ENCODE results near the gene FXYD7.

DNA sequence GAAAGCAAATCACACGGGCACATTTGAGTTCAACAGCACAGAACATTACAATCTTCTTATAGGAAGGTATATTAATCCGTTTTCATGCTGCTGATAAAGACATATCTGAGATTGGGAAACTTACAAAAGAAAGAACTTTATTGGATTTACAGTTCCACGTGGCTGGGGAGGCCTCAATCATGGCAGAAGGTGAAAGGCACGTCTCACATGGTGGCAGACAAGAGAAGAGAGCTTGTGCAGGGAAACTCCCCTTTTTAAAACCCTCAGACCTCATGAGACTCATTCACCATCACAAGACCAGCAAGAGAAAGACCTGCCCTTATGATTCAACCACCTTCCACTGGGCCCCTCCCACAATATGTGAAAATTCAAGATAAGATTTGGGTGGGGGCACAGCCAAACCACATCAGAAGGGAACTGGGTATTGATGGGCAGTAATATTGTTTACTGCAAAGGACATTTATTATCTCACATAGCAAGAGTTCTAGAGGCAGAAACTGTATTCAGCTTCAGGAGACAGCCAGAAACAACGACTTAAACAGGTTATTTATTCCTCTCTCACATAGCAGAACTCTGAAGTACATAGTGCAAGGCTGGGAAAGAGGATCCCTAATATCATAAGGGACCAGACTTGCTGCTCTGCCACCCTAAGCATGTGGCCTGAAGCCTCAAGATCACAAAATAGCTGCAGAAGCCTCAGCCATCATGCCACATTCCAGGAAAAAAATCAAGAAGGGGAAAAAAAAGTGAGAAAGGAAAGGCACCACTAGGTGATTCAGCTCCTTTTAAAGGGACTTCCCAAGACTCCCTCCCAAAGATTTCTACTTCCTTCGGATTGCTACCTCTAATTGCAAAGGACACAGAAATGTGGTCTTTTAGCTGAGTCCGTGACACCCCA lies 34.6 kb downstream of the FXYD7 start:
- TF ChIP-seq, protein P1, sequence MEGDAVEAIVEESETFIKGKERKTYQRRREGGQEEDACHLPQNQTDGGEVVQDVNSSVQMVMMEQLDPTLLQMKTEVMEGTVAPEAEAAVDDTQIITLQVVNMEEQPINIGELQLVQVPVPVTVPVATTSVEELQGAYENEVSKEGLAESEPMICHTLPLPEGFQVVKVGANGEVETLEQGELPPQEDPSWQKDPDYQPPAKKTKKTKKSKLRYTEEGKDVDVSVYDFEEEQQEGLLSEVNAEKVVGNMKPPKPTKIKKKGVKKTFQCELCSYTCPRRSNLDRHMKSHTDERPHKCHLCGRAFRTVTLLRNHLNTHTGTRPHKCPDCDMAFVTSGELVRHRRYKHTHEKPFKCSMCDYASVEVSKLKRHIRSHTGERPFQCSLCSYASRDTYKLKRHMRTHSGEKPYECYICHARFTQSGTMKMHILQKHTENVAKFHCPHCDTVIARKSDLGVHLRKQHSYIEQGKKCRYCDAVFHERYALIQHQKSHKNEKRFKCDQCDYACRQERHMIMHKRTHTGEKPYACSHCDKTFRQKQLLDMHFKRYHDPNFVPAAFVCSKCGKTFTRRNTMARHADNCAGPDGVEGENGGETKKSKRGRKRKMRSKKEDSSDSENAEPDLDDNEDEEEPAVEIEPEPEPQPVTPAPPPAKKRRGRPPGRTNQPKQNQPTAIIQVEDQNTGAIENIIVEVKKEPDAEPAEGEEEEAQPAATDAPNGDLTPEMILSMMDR (conservative IDR thresholded peaks at IDR 0.05 in 1 of 2, IDR thresholded peaks at IDR 0.05 in 1 of 2; ENCODE audit: low read depth in 1 of 2, low read length in 2 of 2), result no peak
- no peak for TF ChIP-seq EZH2 (IDR thresholded peaks at IDR 0.05; ENCODE audit: low read length, missing control alignments)

Measured in fibroblast of lung (primary cell).